Posterior cingulate gyrus (tissue), 11 donors: Measurements from ENCODE around the gene ZBED5.
"Not testable (repeated sequence)": the region's sequence is repeated elsewhere in the genome, so short reads cannot be mapped to it uniquely, and the experiment has no call there.

Experiments
- DNase-seq, 10 donors: peaks; one replicate each; pipeline versions ENCODE4 v3.0.0 to v3.0.0-alpha.2; 2020 to 2021; ENCODE audit warnings: mixed read lengths in 3 of 10
- intact Hi-C: fragments of 100-400 bp; cut with DNase I; formaldehyde crosslinking; loops from one replicate; pipeline ENCODE4 v1.15.1; 2023

ZBED5 gene

DNA sequence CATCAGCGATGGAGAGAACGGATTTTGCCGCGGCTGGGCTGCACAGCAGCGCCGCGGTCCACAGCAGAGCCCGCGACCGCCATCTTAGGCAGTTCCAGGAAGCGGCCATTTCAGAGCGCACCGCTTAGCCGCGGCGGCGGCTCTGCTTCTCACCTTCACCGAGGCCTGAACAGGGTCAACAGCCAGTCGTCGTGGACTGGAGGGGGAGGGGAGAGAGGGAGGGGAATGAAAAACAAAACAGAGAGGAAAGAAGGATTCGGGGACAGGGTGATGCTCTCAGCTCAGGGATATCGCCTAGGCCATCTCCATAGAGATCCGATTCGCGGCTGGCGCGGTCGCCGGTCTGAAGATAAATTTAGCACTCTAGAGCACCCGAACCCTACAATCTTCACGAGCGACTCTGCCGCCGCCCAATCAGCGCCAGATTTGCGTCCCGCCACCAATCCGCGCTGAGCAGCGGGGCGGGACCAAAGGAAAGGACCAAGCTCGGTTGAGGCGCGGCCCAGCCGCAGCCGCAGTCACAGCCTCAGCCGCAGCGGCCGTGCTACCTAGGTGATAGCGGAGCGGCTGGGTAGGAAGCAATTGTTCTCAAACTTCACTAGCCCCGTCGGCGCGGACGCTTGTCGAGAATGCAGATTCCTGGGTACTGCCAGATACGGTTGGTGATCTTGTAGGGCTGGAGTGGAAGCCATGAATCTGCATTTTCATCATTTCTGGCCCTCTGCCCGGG, at the start of gene ZBED5:
Gene ZBED5 (minus strand): TSS at position 345 of the 730 bp plus-strand sequence. CDS start 3,108 bp downstream, outside the sequence.
- intact Hi-C loops: loop anchor here (1.0 to 5.0 kb wide), 3 partner anchors 50 to 107 kb away; partner anchors contain the start of genes CTR9 and EIF4G2

DNA sequence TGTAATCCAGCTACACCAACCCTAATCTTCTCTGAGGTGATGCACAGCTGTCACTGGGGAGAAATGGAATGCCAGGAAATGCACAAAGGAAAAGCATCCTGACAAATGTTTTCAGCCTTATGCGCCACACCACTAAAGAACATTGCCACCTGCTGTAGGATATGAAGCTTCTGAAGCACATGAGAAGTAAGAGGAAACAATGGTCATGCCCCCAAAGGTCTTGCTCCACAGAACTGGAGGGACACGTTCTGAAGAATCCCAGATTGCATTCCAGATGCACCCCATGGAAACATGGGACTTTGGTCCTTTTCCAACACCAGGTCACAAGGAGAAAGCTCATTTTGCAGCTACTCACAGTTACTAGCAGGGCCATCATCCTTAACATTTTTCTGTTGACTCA, 48.7 kb upstream of the ZBED5 start:
- intact Hi-C loops: no loop called here
- no peak for DNase-seq

More for the DNA sequence above, at the start of gene ZBED5:
- DNase-seq: peak; percentile 97 to 100 (median 98)

DNA sequence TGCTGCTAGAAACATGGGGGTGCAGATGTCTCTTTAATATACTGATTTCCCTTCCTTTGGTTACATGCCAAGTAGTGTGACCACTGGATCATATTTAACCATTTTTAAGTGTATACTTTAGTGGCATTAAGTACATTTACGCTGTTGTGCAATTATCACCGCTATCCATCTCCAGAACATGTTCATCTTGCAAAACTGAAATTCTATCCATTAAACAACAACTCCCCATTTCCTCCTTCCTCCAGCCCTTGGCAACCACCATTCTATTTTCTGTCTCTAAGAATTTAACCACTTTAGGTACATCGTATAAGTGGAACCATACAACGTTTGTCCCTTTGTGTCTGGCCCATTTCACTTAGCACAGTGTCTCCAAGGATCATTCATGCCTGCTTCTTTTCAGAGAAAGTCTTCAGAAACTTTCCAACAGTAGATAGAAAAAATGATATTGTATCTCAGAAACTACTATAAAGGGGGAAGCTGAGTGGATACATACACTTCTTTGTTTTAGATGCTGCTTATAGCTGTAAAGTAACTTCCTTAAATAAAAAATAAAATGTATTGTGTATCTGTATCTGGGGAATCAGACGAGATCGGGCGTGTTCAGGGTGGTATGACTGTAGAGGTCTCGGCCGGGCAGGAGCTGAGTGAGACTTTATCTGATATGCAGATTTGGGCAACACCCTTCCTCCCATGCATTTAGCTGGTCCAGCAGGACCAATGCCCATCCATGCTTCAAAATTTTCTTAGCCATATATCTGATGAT, 44.6 kb upstream of the ZBED5 start:
- intact Hi-C loops: no loop called here
- DNase-seq: no peak

DNA sequence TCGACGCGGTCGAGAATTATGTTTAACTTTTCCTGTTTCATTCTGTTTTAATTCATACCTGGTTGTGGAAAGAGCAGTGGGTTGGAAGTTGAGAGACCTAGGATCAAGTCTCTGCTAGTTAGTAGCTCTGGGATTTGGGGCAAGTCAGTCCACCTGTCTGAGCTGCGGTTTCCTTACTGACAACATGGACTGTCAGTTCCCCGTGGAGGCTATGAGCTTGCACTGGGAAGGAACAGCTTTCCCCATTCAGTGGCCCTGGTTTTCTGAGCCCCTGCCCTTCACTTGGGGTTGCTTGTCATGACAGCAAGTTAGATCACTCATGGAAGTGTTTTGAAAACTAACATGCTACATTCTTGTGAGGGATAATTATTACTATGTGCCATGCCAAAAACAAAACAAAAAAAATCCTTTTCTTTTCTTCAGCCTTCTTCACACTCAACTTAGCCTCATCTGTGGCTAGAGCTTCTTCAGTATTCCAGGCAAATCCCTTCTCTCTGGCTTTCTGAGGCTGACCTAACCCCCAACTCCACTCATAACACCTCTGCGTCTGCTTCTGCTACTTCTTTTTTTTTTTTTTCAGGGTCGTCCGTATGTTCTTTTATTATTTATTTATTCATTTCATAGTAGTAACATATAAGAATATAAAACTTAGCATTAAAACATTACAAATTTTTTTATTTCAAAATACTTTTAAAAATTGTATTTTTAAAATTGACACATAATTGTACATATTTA, 43.0 kb upstream of the ZBED5 start:
- DNase-seq: no peak
- intact Hi-C loops: no loop called here

DNA sequence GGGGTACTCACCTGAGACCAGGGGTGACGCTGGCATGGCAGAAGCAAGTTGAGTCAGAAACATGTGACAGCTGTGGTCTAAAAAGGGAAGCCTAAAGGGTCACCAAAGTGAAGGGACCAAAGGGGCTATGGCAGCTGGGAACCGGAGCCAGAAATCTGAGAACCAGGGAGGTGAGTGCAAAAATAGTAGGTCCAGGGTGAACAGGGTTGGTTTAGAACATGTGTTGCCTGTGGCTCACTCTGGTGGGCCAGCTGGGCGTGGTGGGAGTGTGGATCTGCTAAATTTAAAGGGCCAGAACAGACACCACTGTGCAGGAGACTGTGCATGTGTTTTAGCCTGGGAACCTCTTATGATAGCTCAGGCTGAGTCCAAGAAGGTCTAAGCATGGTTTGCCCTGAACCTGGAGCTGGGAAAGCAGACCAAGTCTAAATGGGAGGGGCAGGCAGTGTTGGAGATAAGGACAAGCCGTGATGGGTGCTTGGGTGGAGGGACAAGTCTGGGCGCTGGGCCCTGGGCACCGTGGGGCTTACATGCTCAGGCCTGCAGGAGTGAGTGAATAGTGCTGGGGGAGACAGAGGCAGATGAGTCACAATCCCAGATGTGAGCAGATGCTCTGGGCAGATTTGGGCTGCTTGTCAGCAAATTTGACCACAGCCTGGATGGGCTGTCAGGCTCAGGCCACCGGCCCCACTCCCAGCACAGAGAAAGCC, 41.4 kb upstream of the ZBED5 start:
- intact Hi-C loops: no loop called here
- DNase-seq: peak in 1 of 10 donors; percentile 65

DNA sequence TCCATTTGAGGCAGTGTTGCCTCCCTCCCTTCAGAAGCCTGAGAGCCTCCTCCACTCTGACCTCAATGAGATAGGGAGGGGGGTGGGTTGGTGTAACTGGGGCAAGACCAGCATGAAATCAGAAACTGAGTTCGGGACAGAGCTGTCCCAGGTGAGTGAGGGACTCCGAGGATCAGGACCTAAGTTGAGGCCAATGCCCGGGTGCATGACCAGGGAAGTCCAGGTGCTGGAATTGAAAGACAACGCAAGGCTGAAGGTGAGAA, 40.8 kb upstream of the ZBED5 start:
- no peak for DNase-seq
- intact Hi-C loops: no loop called here

DNA sequence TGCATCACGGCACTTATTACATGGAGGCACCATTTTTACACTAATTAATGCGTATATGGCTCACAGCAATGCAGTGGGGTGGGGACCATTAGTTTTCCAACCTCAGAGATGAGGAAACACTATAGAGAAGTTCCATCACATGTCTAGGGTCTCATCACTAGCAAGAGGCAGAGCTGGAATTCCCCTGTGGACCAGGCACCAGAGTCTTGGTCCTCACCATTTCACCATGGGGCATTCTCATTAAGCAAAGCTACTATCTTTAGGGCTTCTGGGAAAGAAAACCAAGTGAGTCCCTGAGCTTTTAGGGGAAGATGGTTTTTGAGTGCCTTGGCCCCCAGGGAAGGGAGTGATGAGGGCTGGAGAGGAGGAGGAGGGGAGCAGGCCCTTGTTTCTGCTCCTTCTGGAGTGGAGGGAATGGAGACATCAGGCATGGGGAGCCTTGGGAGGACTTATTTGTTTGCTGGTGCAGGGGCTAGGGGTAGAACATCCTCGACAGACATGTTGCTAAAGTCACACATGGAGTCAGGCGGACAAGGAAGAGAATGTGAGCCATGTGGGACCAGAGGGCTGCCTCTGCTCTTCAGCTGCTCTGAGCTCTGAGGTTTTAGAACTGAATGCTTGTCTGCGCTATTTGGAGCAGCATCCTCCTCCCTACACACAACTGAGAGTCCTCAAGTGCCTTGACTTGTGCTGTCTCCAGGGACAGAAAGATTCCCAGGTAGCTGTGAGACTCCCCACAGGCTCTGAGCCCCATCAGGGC, 40.3 kb upstream of the ZBED5 start:
- peak in 1 of 10 donors; percentile 64 for DNase-seq
- intact Hi-C loops: no loop called here

DNA sequence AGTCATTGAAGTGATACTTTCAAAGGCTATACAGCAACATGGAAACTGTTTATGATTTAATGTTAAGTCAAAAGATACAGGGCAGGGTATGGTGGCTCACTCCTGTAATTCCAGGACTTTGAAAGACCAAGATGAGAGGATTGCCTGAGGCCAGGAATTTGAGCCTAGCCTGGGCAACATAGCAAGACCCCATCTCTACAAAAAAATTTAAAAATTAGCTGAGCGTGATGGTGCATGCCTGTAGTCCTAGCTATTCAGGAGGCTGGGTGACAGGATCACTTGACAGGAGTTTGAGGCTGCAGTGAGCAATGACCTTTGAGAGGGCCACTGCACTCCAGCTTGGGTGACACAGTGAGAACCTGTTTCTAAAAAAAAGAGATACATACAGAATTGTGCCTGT, 39.3 kb upstream of the ZBED5 start:
- intact Hi-C loops: no loop called here
- no peak for DNase-seq

DNA sequence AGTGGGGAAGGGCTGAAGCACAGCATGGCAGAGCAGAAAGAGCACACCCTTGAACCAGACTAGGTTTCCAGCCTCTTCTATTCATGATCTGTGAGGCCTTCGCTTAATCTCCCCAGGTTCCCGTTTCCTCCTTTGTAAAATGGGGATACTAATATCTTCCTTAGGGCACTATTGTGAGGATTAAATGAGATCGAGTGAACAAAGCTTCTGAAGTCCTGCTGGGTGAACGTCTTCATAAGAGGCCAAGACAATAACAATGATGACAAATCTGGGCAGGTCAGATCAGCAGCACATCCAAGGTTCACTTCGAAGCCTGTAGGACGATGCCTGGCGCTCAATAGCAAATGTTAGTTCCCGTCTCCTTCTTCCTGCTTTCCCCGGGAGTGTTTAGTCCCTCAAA, 38.6 kb upstream of the ZBED5 start:
- intact Hi-C loops: no loop called here

DNA sequence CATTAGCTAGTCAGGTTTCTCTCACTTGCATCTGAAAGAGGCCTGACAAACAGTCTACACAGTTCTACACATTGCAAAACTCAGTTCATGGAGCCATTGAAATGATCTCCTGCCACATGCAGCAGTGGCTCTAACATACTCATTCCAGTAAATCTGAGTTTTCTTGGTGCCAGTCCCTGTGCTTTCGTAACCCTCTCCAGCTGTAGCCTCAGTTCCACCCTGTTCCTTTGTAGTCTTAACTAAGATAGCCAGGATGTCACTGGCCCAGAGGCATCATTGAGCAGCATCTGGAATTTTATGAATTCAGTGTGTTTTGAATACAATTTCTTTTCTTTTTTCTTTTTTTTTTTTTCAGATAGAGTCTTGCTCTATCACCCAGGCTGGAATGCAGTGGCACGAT, 37.4 kb upstream of the ZBED5 start:
- intact Hi-C loops: no loop called here
- DNase-seq: no peak

More for the DNA sequence above, 38.6 kb upstream of the ZBED5 start:
- no peak for DNase-seq

DNA sequence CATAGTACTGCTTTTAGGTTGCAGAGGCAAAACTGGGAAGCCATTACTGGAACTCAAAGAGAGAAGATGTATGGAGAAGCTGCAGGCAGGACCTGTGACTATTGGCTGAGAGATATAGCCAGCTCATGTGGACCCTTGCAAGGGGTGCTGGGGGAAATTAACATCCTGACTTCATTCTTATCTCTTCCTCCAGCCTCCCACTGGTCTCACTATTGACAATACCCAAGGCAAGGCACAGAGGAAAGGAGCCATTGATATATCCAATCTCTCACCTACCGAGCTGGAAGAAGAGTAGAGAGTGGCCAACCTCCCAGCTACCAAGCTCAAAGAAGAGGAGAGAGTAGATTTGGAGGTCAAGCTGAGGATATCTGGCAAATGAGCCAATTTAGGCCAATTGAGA, 36.8 kb upstream of the ZBED5 start:
- intact Hi-C loops: no loop called here
- no peak for DNase-seq

DNA sequence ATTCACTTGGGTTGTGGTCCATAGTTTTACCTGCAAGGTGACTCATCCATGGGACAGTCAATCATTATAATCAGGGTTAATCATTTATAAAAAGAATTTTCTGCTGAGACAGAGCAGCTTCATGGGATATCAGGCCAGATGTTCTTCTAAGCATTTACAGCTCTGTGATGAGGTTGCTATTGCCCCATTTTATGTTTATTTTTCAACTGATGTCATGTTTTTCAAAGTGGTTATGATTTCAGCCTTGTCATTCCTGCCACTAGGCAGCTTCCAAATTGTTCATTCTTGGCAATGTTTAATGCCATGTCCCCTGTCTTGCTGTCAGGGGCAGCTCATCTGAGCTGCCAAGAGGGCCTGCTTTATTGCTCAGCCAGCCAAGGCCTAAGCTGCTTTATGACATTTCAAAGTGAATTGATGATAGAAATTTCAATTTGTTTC, 35.9 kb upstream of the ZBED5 start:
- DNase-seq: no peak
- intact Hi-C loops: no loop called here

DNA sequence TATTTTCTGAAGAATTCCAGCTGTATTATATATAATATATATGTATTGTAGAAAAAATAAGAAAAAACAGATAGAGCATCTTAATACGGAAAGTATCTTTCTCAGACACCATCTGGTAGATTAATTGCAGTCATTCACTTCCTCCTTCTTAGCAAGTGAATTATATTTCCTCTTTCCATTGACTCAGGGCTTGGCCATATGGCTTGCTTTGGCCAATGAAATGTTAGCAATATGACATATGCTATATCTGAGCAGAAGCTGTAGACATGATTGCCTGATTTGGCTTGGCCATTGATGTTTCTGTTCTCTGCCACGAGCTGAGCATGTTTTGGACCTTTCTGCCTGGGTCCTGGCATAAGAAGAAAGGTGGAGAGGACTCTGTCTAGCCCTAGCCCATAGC, 34.4 kb upstream of the ZBED5 start:
- intact Hi-C loops: no loop called here

DNA sequence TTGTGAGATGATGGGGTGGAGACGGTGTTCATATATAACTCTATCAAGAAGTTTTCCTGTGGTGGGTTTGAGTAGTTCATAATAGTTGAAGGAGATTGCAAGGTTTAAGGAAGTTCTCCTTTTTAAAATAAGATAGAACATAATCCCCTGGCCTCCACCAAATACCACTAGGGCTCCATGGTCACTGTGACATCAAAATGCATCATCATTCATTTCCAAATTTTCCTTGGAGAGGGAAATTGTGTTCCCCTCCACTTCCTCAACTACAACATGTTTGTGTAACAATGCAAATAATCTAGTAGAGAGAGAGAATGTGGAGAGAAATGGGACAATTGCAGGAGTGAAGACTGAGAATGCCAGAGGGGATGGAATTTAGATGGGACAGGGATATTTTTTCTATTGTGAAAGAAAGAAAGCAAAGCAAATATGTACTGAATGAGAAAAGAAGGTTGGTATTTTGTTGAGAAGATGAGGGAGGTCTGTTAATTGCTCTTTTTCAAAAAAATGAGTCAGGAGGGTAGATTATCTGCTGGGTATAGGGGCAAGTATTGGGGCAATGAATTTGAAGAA, 33.4 kb upstream of the ZBED5 start:
- intact Hi-C loops: no loop called here
- DNase-seq: no peak

More for the DNA sequence above, 34.4 kb upstream of the ZBED5 start:
- no peak for DNase-seq

DNA sequence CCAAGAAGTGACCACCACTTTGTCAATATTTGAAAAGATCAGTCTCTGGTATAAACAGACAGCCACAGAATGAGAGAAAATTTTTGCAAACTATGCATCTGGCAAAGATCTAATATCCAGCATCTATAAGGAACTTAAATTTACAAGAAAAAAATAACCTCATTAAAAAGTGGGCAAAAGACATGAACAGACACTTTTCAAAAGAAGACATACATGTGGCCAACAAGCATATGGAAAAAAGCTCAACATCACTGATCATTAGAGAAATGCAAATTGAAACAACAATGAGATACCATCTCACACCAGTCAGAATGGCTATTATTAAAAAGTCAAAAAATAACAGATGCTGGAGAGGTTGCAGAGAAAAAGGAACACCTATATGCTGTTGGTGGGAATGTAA, 32.2 kb upstream of the ZBED5 start:
- intact Hi-C loops, DNase-seq: not testable (repeated sequence)

DNA sequence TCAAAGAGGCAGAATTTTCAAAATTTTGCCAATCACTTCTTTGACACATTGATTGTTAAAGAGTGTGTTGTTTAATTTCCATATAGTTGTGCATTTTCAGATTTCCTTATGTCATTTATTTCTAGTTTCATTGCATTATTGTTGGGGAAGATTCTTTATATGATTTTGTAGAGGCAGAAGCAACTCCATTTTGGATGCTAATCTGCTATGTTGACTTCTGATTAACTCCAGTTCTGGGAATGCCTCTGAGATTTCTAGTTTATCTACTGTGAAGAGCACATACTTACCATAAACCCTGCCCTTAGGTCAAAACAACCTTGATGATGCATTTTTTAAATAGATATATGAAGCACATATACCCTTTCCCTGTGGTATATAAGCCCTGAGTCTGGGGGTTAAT, 29.5 kb upstream of the ZBED5 start:
- DNase-seq: no peak
- intact Hi-C loops: no loop called here

DNA sequence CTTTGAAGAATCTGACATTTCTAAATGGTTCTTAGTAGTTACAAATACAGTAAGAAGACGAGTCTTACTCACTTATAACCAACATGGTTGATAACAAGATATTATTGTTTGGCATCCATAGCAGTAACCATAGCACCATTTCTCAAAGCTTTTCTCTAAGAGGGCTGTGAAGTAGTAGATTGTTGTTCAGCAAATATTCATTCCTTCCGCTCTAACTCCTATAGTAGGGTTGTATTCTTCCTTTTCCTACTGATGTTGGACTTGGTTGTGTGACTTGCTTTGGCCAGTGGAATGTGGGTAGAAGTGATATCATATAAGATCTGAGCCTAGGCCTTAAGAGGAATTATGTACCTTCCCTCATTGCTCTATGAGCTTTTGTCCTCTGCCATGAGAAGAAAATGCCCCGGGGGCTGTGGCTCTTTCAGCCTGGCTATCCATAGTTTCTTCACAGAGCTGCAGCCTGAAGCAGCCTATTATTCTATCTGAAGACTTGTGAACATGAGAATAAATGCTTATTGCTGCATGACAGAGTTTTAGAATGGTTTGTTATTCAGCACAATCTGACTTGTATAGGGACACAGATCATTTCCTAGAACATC, 28.9 kb upstream of the ZBED5 start:
- DNase-seq: peak in 1 of 10 donors; percentile 31
- intact Hi-C loops: no loop called here

DNA sequence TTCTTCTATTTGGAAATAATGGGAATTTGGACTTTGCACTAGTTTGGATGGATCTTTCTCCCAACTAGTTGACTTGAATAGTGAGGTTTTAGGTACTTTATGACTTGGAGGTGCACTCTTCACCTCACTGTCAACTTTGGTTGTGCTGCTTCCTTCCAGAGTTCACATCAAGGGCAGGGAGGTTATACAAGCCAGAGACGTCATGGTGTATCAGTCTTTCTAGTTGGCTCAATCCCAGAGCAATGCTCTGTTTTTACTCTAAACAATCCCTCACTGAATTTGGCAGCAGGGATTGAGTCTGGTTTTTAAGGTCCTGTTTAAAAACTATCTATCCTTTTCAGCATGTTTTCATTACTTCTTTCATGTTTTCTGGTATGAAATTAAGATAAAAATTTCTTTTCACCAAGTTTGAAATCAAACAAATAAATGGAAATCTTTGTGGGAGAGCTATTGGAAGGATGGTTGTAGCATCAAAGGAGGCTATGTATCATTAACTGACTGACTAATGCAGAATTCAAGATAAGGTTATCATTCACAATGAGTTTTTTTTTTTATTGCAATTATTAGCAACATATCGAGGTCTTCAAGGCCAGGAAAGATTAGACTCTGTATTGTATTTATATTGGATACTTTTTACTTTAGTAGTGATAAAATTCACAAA, 28.0 kb upstream of the ZBED5 start:
- intact Hi-C loops: no loop called here
- DNase-seq: no peak

DNA sequence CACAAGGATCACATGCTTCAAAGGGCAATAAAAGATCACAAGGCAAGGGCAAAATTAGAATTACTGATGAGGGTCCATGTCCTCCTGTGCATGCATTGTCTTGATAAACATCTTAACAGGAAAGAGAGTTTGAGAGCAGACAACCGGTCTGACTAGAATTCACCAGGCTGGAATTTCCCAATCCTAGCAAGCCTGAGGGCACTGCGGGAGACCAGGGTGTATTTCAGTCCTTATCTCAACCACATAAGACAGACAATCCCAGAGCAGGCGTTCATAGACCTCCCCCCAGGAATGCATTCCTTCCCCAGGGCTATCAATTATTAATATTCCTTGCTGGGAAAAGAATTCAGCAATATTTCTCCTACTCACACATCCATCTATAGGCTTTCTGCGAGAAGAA, 26.4 kb upstream of the ZBED5 start:
- intact Hi-C loops, DNase-seq: not testable (repeated sequence)
